Left lung (tissue), 14 donors: ENCODE measurements around the gene PRICKLE1. TPM values are rescaled to one million over a fixed set of nuclear protein-coding genes. Genes with fewer than 3 reads are reported as not detected.

Experiments used
- ATAC-seq: fragments of 200-7000 bp; cut with Tn5 transposase; one replicate; pipeline ENCODE4 v1.9.1; 2020; ENCODE audit warnings: moderate library complexity
- DNase-seq, 4 donors: peaks; one replicate each; pipeline ENCODE4 v3.0.0-alpha.2; 2013 to 2020
- H3K27ac ChIP-seq, 2 donors: fragments of 200-600 bp; sonication (generic) in 1 of 2; one replicate each; pipeline versions ENCODE4 v1.5.0 to v1.8.0; 2020 to 2021
- H3K27me3 ChIP-seq, 2 donors: fragments of 200-600 bp; sonication (generic) in 1 of 2; one replicate each; pipeline versions ENCODE4 v1.5.0 to v1.8.0; 2020 to 2021
- H3K36me3 ChIP-seq, 2 donors: fragments of 200-600 bp; sonication (generic) in 1 of 2; one replicate each; pipeline versions ENCODE4 v1.5.0 to v1.8.0; 2020 to 2021
- H3K4me1 ChIP-seq, 2 donors: fragments of 200-600 bp; one replicate each; pipeline ENCODE4 v1.8.0; 2021
- H3K4me3 ChIP-seq, 2 donors: fragments of 200-600 bp; sonication (generic) in 1 of 2; one replicate each; pipeline versions ENCODE4 v1.5.0 to v1.8.0; 2020 to 2021; ENCODE audit warnings: mild to moderate bottlenecking in 1 of 2
- H3K9me3 ChIP-seq, 2 donors: fragments of 200-600 bp; sonication (generic) in 1 of 2; one replicate each; pipeline versions ENCODE4 v1.5.0 to v1.8.0; 2020 to 2021
- intact Hi-C, 2 donors: fragments of 100-400 bp; cut with DNase I; formaldehyde crosslinking; loops; one replicate each; pipeline versions ENCODE4 v1.11.2 to v1.14.2; 2022
- long read RNA-seq, 12 donors: library from polyadenylated mRNA in 2 of 12; unstranded in 2 of 12; transcript quantifications; one replicate each; pipeline ENCODE4 v2.0.0 and lab custom pipeline, GENCODE V29; 2019 to 2026
- polyA plus RNA-seq, 6 donors: library from polyadenylated mRNA; unstranded; fragments of 120-200 nt; gene quantifications; one replicate each; pipeline ENCODE4 v1.2.1, GENCODE V29; 2013; ENCODE audit not compliant: insufficient read length in 6 of 6
- total RNA-seq, 2 donors: library from RNA; stranded (reverse); fragmentation: NEBNext Ultra II Directional; extraction: Animal tissue kit (Norgen Biotek cat#: 25700); gene quantifications; one replicate each; pipeline ENCODE4 v1.2.1, GENCODE V29; 2021
- TF ChIP-seq, protein P1 (sequence below), 2 donors: fragments of 200-600 bp; sonication (generic) in 1 of 2; IDR thresholded peaks; one replicate each; pipeline versions ENCODE4 v1.5.0 to v1.8.0; 2021; ENCODE audit warnings: antibody characterized with exemption in 2 of 2
- donor health status: DM: no; HTN: yes; CAD: no.
- donor health status: DM: no; HTN: no; CAD: no.

PRICKLE1 gene
- 10 to 100 TPM; 17.4 to 29.6 TPM for total RNA-seq
- 10 to 100 TPM; 47.5 to 62.8 (median 50.4) TPM for polyA plus RNA-seq
- long read RNA-seq, donor 1, full-length matches to known transcripts: 19 of 71 reads
- long read RNA-seq, donor 1, partial matches to known transcripts: 52 of 71 reads
- long read RNA-seq, donor 1, other reads (novel, unspliced or antisense): 0 of 71 reads
- long read RNA-seq, donor 2, full-length matches to known transcripts: 14 of 38 reads
- long read RNA-seq, donor 2, partial matches to known transcripts: 24 of 38 reads
- long read RNA-seq, donor 2, other reads (novel, unspliced or antisense): 0 of 38 reads
- long read RNA-seq, donor 3, full-length matches to known transcripts: 6 of 18 reads
- long read RNA-seq, donor 3, partial matches to known transcripts: 12 of 18 reads
- long read RNA-seq, donor 3, other reads (novel, unspliced or antisense): 0 of 18 reads
- long read RNA-seq, donor 4, full-length matches to known transcripts: 6 of 10 reads
- long read RNA-seq, donor 4, partial matches to known transcripts: 0 of 10 reads
- long read RNA-seq, donor 4, other reads (novel, unspliced or antisense): 4 of 10 reads
- long read RNA-seq, donor 5, full-length matches to known transcripts: 13 of 42 reads
- long read RNA-seq, donor 5, partial matches to known transcripts: 29 of 42 reads
- long read RNA-seq, donor 5, other reads (novel, unspliced or antisense): 0 of 42 reads
- long read RNA-seq, donor 6, full-length matches to known transcripts: 11 of 11 reads
- long read RNA-seq, donor 6, partial matches to known transcripts: 0 of 11 reads
- long read RNA-seq, donor 6, other reads (novel, unspliced or antisense): 0 of 11 reads
- long read RNA-seq, donor 7, full-length matches to known transcripts: 1 of 10 reads
- long read RNA-seq, donor 7, partial matches to known transcripts: 9 of 10 reads
- long read RNA-seq, donor 7, other reads (novel, unspliced or antisense): 0 of 10 reads
- long read RNA-seq, donor 8, full-length matches to known transcripts: 6 of 38 reads
- long read RNA-seq, donor 8, partial matches to known transcripts: 32 of 38 reads
- long read RNA-seq, donor 8, other reads (novel, unspliced or antisense): 0 of 38 reads
- long read RNA-seq, donor 9: 0 reads
- long read RNA-seq, donor 10, partial matches to known transcripts: 0 of 2 reads
- long read RNA-seq, donor 10, other reads (novel, unspliced or antisense): 1 of 2 reads
- long read RNA-seq, donor 11, full-length matches to known transcripts: 16 of 28 reads
- long read RNA-seq, donor 11, partial matches to known transcripts: 12 of 28 reads
- long read RNA-seq, donor 11, other reads (novel, unspliced or antisense): 0 of 28 reads
- long read RNA-seq, donor 12, full-length matches to known transcripts: 11 of 38 reads
- long read RNA-seq, donor 12, partial matches to known transcripts: 27 of 38 reads
- long read RNA-seq, donor 12, other reads (novel, unspliced or antisense): 0 of 38 reads

DNA sequence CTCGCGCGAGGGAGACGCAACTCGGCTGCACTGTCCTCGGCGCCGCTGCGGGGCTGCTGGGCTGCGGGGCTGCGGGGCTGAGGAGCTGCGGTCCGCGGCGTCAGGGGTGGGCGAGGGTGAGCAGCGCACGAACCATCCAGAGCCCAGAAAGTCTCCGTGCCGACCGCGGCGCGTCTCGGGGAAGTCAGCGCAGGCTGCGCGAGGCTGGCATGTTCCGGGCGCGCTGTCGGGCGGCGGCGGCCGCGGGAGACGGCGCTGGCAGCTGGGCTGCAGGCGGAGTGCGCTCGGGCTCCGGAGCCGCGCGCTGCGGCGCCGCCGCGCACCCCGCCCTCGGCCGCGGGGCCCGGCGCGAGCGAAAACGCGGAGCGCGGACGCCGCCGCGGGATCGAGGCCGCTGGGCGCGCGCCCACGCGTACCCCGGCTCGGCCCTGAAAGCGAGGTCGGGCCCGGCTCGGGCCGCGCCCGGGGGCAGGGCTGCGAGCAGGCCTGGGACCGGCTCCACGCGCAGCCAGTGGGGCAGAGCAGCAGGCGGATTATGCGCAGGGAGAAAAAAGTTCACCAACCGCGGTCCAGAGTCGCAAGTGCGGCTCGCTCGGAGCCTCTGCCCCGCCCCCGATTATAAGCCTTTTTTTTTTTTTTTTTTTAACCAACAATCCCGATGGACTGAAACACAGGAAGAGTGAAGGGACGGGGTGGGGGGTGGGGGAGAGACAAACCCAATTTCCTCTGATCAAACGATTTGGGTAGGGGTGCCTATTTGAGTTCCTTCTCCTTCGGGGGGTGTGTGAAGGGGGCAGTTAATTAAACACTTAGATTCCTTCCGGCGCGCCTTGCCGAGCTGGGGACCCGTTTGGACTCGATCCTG lies at the start of gene PRICKLE1:
Gene PRICKLE1, minus strand, starts transcription at position 282 of the 865 bp plus-strand sequence. CDS start 117,230 bp downstream, outside the sequence.
- Histone ChIP-seq H3K9me3 (no peaks in the 10 kb centered on the region), H3K27ac (peak within 1 kb of the TSS; percentile 60 to 63), H3K4me3 (peak within 1 kb of the TSS; percentile 61 to 87), H3K36me3 (no peaks in the 10 kb centered on the region), H3K27me3 (peaks cover 0 to 63% of the 10 kb centered on the region in 2 donors), H3K4me1 (peaks cover 3 to 40% of the 10 kb centered on the region in 2 donors)
- TF ChIP-seq, protein P1, sequence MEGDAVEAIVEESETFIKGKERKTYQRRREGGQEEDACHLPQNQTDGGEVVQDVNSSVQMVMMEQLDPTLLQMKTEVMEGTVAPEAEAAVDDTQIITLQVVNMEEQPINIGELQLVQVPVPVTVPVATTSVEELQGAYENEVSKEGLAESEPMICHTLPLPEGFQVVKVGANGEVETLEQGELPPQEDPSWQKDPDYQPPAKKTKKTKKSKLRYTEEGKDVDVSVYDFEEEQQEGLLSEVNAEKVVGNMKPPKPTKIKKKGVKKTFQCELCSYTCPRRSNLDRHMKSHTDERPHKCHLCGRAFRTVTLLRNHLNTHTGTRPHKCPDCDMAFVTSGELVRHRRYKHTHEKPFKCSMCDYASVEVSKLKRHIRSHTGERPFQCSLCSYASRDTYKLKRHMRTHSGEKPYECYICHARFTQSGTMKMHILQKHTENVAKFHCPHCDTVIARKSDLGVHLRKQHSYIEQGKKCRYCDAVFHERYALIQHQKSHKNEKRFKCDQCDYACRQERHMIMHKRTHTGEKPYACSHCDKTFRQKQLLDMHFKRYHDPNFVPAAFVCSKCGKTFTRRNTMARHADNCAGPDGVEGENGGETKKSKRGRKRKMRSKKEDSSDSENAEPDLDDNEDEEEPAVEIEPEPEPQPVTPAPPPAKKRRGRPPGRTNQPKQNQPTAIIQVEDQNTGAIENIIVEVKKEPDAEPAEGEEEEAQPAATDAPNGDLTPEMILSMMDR (IDR thresholded peaks at IDR 0.05): no peak
- peak in 2 of 4 donors; percentile 74 to 82 for DNase-seq
- ATAC-seq: peak; percentile 82
- intact Hi-C loops: no loop called here

DNA sequence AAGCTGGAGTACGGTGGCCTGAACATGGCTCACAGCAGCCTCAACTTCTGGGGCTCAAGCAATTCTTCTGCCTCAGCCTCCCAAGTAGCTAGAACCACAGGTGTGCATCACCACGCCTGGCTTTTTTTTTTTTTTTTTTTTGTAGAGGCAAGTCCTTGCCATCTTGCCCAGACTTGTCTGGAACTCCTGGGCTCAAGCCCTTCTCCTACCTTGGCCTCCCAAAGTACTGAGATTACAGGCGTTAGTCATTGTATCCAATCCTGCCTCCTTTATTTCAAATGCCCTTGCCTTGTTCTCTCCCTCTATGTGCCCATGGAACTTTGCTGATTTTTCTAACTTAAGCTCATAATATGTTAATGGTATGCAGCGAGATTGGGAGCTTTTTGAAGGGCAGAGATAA lies 49.2 kb upstream of the PRICKLE1 start:
- Histone ChIP-seq H3K27me3 (no peaks in the 10 kb centered on the region), H3K9me3 (no peaks in the 10 kb centered on the region), H3K4me3 (no peak overlapping the region), H3K27ac (no peak overlapping the region), H3K36me3 (no peaks in the 10 kb centered on the region), H3K4me1 (no peaks in the 10 kb centered on the region)
- DNase-seq: no peak
- intact Hi-C loops: no loop called here
- no peak for ATAC-seq
- TF ChIP-seq, protein P1 (IDR thresholded peaks at IDR 0.05): no peak

DNA sequence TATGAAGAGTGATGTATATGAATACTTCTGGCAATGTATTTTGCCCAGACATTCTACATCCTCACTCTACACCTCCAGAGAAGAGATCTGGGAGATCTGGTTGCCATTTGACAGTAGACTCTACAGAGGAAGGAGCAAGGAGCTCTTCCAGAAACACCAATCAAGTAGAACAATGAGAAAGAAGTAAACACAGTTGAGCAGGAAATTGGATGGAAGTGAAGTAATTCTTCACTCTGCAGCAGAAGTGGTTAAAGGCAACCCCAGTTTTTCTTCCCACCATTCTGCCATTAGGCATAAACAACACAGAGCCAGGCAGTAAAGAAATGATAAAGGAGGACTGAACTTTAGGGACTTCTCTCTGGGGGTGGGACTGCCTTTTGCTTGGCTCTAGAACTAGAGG lies 48.5 kb upstream of the PRICKLE1 start:
- TF ChIP-seq, protein P1 (IDR thresholded peaks at IDR 0.05): no peak
- ATAC-seq (no peak), DNase-seq (no peak)
- no peak overlapping the region for H3K27ac ChIP-seq
- intact Hi-C loops: no loop called here
- no peaks in the 10 kb centered on the region for H3K27me3 ChIP-seq
- H3K36me3 ChIP-seq: no peaks in the 10 kb centered on the region
- no peak overlapping the region for H3K4me3 ChIP-seq
- no peaks in the 10 kb centered on the region for H3K9me3 ChIP-seq
- H3K4me1 ChIP-seq: no peaks in the 10 kb centered on the region

DNA sequence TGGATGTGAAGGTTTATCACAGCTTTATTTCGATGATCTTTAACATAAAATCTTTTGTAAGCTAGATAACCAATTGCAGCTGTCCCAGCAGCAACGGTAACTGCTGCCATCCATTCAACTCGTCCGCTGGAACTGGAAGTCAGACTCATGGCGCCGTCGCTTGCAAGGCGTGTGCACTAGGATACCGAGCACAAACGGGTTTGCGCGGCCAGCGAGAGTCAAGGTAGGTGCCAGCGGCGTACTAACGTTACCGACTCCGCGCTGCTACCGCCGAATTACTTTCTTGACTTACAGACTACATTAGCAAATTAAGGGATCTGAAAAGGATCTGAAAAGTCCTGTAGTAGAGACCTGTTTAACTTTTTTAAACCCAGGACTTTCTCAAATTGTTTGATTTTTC lies 47.4 kb upstream of the PRICKLE1 start:
- no peak overlapping the region for H3K4me3 ChIP-seq

More for the DNA sequence above, 47.4 kb upstream of the PRICKLE1 start:
- DNase-seq (no peak), ATAC-seq (no peak)
- TF ChIP-seq, protein P1 (IDR thresholded peaks at IDR 0.05): no peak
- Histone ChIP-seq H3K9me3 (no peaks in the 10 kb centered on the region), H3K4me1 (no peaks in the 10 kb centered on the region), H3K27me3 (no peaks in the 10 kb centered on the region), H3K36me3 (no peaks in the 10 kb centered on the region), H3K27ac (no peak overlapping the region)
- intact Hi-C loops: no loop called here
